PC-9 (cell line): ENCODE measurements around the gene PRDM16. TPM values are rescaled to one million over a fixed set of nuclear protein-coding genes. Genes with fewer than 3 reads are reported as not detected.

Source experiments
- BruUV-seq: library from RNA; stranded (reverse); fragments of 400-500 nt; replicated peaks from 2 replicates; lab custom pipeline; 2021; lab: Mats Ljungman, UMichigan
- CTCF ChIA-PET: fragments of 300-600 bp; sonication (Branson Sonifier 250); formaldehyde crosslinking; loops from one replicate; lab custom pipeline; 2022; ENCODE audit warnings: antibody characterized with exemption; lab: Charles Lee
- POLR2A ChIA-PET: fragments of 300-600 bp; sonication (Branson Sonifier 250); formaldehyde crosslinking; loops from one replicate; lab custom pipeline; 2022; ENCODE audit warnings: antibody characterized with exemption; ENCODE audit not compliant: unreplicated experiment; lab: Charles Lee
- DNase-seq, 2 experiments: peaks; one replicate each; pipeline versions ENCODE4 v3.0.0 to v3.0.0-alpha.2; 2015 to 2022; ENCODE audit warnings: mixed read lengths in 1 of 2
- H2AFZ ChIP-seq: fragments of 200-600 bp; sonication (generic); 2 replicates; pipeline ENCODE4 v1.8.1; 2017; ENCODE audit warnings: antibody characterized with exemption
- H3F3A ChIP-seq: fragments of 200-600 bp; sonication (generic); 2 replicates; pipeline ENCODE4 v1.8.1; 2017; ENCODE audit warnings: antibody characterized with exemption, mild to moderate bottlenecking, low read depth; ENCODE audit not compliant: insufficient read depth
- H3K27ac ChIP-seq: fragments of 200-600 bp; sonication (generic); 2 replicates; pipeline ENCODE4 v1.6.1; 2016; ENCODE audit warnings: mixed run types
- H3K27me3 ChIP-seq: fragments of 200-600 bp; sonication (generic); 2 replicates; pipeline ENCODE4 v1.6.1; 2016; ENCODE audit warnings: low read depth, mixed run types; ENCODE audit not compliant: insufficient read depth
- H3K36me3 ChIP-seq: fragments of 200-600 bp; sonication (generic); 2 replicates; pipeline ENCODE4 v1.6.1; 2016; ENCODE audit warnings: low read depth, mixed run types
- H3K4me1 ChIP-seq: fragments of 200-600 bp; sonication (generic); replicated peaks from 2 replicates; pipeline ENCODE4 v1.6.1; 2016; ENCODE audit warnings: mixed run types; ENCODE audit not compliant: insufficient read depth
- H3K4me2 ChIP-seq: fragments of 200-600 bp; sonication (generic); 2 replicates; pipeline ENCODE4 v1.6.1; 2017; ENCODE audit warnings: mixed run types
- H3K4me3 ChIP-seq: fragments of 200-600 bp; sonication (generic); 2 replicates; pipeline ENCODE4 v1.6.1; 2016; ENCODE audit warnings: mixed run types
- H3K79me2 ChIP-seq: fragments of 200-600 bp; sonication (generic); 2 replicates; pipeline ENCODE4 v1.6.1; 2017; ENCODE audit warnings: low read depth, mixed run types
- H3K9me2 ChIP-seq: fragments of 200-600 bp; sonication (generic); 2 replicates; pipeline ENCODE4 v1.8.1; 2017; ENCODE audit warnings: mild to moderate bottlenecking; ENCODE audit not compliant: insufficient read depth
- H3K9me3 ChIP-seq: fragments of 200-600 bp; sonication (generic); 2 replicates; pipeline ENCODE4 v1.8.1; 2016; ENCODE audit warnings: low read depth; ENCODE audit not compliant: insufficient read depth
- H4K20me1 ChIP-seq: fragments of 200-600 bp; sonication (generic); 2 replicates; pipeline ENCODE4 v1.8.1; 2017; ENCODE audit not compliant: insufficient read depth
- CTCF ChIP-seq: fragments of 200-600 bp; sonication (generic); conservative IDR thresholded peaks from 2 replicates; pipeline ENCODE4 v1.6.1; 2017; ENCODE audit warnings: mixed run types, antibody characterized with exemption, mild to moderate bottlenecking, moderate library complexity
- EZH2 ChIP-seq: fragments of 200-600 bp; sonication (generic); IDR thresholded peaks from 2 replicates; pipeline ENCODE4 v1.8.0; 2017; ENCODE audit warnings: antibody characterized with exemption, low read depth
- intact Hi-C: fragments of 100-400 bp; cut with micrococcal nuclease; formaldehyde crosslinking; loops from one replicate; pipeline ENCODE4 v1.10.0; 2022; ENCODE audit not compliant: unreplicated experiment
- total RNA-seq: library from RNA; stranded (reverse); gene quantifications from 2 replicates; pipeline ENCODE4 v1.2.3, GENCODE V29; 2021

Gene PRDM16
- total RNA-seq, 1 experiment from 2014 or later = not detected

GRCh38 chr1:3117879-3118278, 48.9 kb downstream of the PRDM16 start:
- intact Hi-C loops = no loop called here
- ChIA-PET POLR2A (no interaction called here), CTCF (no interaction called here)
- H4K20me1 ChIP-seq = no peaks in the 10 kb centered on the region
- H3K79me2 ChIP-seq = no peaks in the 10 kb centered on the region
- no peak overlapping the region for H2AFZ ChIP-seq
- H3K27me3 ChIP-seq = peaks cover 81% of the 10 kb centered on the region
- no peak overlapping the region for H3K4me3 ChIP-seq
- BruUV-seq = no TSS peak
- DNase-seq = no peak
- H3K4me1 ChIP-seq = no peaks in the 10 kb centered on the region
- 0 out of 2 replicates have a peak, but pooled peaks cover 6% of the 10 kb centered on the region for H3F3A ChIP-seq
- H3K9me2 ChIP-seq = no peaks in the 10 kb centered on the region
- H3K4me2 ChIP-seq = no peak overlapping the region
- H3K9me3 ChIP-seq = no peaks in the 10 kb centered on the region
- no peak overlapping the region for H3K27ac ChIP-seq
- TF ChIP-seq CTCF (no peak), EZH2 (no peak)
- H3K36me3 ChIP-seq = no peaks in the 10 kb centered on the region

- ChIA-PET POLR2A (no interaction called here), CTCF (no interaction called here)
- no peak overlapping the region for H3K4me3 ChIP-seq
- no peaks in the 10 kb centered on the region for H3K4me1 ChIP-seq
- H4K20me1 ChIP-seq = no peaks in the 10 kb centered on the region
- H3K27me3 ChIP-seq = peaks cover 89% of the 10 kb centered on the region
- H3K9me3 ChIP-seq = no peaks in the 10 kb centered on the region
- H3F3A ChIP-seq = 0 out of 2 replicates have a peak, but pooled peaks cover 5% of the 10 kb centered on the region
- no peaks in the 10 kb centered on the region for H3K36me3 ChIP-seq
- BruUV-seq = no TSS peak
- no peak overlapping the region for H2AFZ ChIP-seq
- no peak overlapping the region for H3K27ac ChIP-seq
- DNase-seq = no peak
- no peak overlapping the region for H3K4me2 ChIP-seq
- TF ChIP-seq CTCF (no peak), EZH2 (no peak)
- H3K79me2 ChIP-seq = no peaks in the 10 kb centered on the region
- intact Hi-C loops = no loop called here
- H3K9me2 ChIP-seq = no peaks in the 10 kb centered on the region
Measured at GRCh38 chr1:3119061-3119460, 50.1 kb downstream of the PRDM16 start.

- Histone ChIP-seq H3K79me2 (no peaks in the 10 kb centered on the region), H3K27ac (no peak overlapping the region), H3F3A (no peaks in the 10 kb centered on the region), H2AFZ (no peak overlapping the region), H3K9me2 (no peaks in the 10 kb centered on the region), H3K4me1 (no peaks in the 10 kb centered on the region), H3K9me3 (no peaks in the 10 kb centered on the region), H4K20me1 (no peaks in the 10 kb centered on the region), H3K4me3 (no peak overlapping the region), H3K27me3 (peaks cover 96% of the 10 kb centered on the region), H3K4me2 (no peak overlapping the region), H3K36me3 (no peaks in the 10 kb centered on the region)
- intact Hi-C loops = no loop called here
- ChIA-PET POLR2A (no interaction called here), CTCF (no interaction called here)
- TF ChIP-seq CTCF = no peak
- TF ChIP-seq EZH2 = no peak
- DNase-seq = no peak
- BruUV-seq = no TSS peak
Measured at GRCh38 chr1:3119725-3120124, 50.7 kb downstream of the PRDM16 start.
